ENCODE results near the gene TTC39C.

Gene TTC39C

GRCh38 chr18:23992089-23992940 lies 22.2 kb upstream of the TTC39C start:
- DNase-seq: no peak

GRCh38 chr18:23992941-23993280 lies 21.6 kb upstream of the TTC39C start:
- DNase-seq: no peak

DNA sequence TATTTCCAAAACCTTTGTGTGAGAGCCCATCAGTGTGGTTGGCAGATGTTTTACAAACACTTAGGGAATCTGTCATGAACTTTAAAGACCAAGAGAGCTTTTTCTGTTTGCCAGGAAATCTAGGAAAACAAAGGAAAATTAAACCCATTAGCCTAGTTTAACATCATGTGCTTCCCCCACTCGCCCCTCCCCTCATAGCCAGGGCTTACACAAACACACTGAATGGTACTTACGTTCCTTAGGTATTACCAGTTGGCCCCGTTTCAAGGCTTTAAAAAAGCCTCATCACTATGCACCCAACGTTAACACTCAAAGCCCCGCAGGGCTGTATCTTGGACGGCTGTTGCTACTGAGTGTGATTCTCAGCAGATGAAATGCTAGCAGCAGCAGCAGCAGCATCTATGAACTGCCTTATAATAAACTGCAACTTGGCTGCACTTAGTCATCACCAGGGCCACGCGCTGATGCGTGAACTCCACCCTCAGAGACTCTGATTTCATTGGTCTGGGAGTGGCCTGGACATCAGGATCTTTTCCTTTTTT lies 20.1 kb upstream of the TTC39C start:
- peak; percentile 2 for DNase-seq

- no peak for DNase-seq
These were observed 19.4 kb upstream of the TTC39C start for GRCh38 chr18:23995180-23995579.

- DNase-seq: no peak
These were observed 16.5 kb upstream of the TTC39C start for GRCh38 chr18:23998018-23998417.

- no peak for DNase-seq
These were observed 15.7 kb upstream of the TTC39C start for GRCh38 chr18:23998820-23999219.

DNA sequence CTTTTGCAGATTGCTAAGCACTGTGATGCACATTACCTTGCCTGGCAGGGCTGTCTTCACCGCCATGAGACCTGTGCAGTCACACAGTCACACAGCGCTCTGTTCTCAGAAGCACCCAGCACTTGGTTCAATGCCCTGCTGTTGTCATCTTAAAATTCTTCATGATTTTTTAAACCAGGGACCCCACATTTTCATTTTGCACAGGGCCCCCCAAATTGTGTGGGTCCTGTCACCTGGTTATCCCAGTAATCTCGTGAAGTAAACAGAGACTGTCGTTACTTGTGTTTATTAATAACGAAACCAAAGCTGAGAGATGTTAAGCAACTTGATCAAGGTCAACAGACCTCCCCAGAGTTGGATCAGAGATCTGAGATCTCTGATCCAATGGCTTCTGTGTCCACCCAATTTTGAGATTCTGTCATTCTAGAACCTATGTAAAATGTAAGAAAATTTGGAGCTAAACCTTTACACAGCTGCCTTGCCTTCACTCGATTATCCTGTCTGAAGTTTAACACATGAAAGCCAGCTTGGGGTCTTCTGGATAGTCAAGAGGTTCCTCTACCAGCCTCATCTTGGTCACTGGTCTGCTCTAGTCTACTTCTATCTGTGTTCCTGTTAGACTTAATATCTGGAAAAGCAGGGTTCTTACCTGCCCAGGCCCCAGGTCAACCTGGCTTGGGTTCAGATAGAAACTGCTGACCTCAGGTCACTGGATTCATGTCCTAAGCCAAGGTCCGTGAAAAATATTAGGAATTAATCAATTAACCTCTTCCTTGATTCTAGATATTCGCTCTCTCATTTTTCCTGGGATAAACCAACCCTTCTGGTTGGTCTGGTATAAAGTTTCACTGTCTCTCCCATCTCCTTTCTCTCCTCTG lies 13.7 kb upstream of the TTC39C start:
- DNase-seq: no peak

GRCh38 chr18:24002479-24002878 lies 12.1 kb upstream of the TTC39C start:
- no peak for DNase-seq

DNA sequence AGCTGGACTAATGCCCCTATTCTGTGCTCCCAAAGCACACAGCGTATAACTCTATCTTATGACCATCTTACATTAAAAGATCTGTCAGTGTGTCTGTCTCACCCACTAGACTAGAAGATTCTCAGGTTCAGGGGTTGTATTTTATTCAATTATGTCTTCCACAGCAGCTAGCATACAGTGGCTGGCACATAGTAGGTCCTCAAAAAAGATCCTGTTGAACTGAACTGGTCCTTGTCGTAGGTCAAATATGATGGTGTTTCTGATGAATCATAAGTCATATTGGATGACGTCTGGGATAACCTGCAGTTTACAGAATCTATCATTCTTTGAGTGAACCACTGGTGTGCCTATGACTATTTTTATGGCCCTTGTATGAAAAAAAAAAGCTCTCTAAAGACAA lies 11.3 kb upstream of the TTC39C start:
- DNase-seq: no peak

- no peak for DNase-seq
These were observed 10.5 kb upstream of the TTC39C start for GRCh38 chr18:24003903-24004640.

DNA sequence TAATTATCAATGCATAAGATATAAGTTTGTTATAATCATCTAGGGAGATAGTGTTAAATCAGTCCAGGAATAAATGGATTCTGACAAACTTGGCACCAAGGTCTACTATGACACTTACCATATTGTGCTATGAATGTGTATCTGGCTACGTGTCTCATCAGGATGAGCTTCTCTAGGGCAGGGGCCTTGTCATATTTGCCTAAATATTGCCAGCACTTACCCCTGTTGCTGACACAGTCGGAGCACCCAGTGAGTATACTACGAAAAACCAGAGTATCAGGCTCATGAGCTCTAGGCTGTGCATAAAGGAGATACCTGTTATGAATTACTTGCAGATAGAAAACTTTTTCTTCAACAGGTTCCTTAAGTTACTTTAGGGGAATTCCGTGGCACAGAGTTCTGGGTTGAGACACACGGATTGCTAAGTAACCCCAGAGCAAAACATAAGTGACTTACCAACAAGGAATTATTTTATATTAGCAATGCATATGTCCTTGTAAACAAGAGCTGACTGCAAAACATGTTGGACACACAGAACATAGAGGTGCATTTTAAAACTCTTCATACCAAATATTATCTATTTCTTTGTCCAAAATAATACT lies 7.7 kb upstream of the TTC39C start:
- no peak for DNase-seq

GRCh38 chr18:24009246-24009645 lies 5.3 kb upstream of the TTC39C start:
- DNase-seq: no peak

- DNase-seq: no peak
These were observed 4.8 kb upstream of the TTC39C start for GRCh38 chr18:24009651-24010333.

- no peak for DNase-seq
These were observed 3.9 kb upstream of the TTC39C start for GRCh38 chr18:24010673-24011072.

DNA sequence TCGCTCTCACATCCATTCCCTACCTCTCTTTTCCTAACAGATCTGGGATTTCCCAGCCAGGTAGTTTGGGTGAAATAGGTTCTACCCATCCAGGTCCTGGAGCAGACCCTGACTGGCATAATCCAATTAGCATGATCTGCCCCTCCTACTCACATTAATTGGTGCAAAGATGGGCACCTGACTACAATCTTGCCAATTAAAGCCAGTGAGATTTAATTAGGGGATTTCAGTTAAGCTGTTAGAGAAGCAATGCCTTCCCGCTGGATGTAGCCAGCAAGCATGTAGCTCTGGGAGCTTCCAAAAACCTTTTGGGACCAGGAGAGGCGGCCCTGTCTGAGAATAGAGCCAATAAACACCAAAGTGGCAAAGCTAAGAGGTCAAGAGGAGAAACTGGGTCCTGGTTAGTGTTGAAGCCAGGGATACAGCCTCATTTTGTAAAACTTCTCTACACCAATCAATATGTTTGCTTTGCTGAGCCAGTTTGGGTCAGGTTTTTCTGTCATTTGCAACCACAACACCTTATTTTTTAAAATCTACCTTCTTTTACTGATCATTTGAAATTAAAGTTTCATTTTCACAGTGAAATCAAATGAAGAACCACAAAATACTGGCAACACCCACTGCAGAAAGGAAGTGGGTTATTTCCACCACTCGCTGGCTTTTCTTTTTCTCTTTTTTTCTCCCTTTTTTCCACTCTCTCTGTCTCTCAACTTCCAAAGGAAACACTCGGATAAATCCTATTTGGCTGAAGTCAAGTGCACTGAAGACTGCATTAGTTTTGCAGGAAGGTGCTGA lies 3.2 kb upstream of the TTC39C start:
- no peak for DNase-seq

- DNase-seq: no peak
These were observed 1.5 kb upstream of the TTC39C start for GRCh38 chr18:24013051-24013450.

DNA sequence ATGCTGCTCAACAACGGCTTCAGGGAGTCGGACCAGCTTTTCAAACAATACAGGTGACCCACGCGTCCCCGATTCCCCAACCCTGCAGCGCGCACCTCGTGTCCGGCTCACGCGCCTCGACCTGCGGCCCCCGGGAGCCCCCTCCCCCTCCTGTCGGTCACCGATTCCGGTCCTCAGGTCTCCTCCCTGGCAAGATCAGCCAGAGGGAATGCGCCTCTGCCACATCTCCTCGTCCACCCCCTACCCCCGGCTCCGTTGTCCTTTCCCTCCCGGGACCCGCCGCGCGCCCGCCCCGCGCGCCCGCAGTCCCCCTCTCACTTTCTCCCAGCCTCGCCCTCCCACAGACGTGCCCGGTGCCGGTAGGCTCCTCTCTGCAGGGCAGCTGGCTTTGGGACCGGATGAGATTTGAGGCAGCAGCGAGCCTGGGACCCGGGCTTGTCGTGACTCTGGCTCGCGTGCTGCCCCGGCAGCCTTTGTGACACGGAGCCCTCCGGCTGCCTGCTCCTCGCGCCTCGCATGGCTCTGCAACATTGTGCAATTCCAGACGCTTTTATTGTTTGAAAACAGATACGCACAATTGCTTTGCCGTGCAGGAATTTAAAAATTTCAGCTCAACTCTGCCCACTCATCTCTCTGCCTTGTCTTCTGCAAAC lies 558 bp downstream of the TTC39C start:
- no peak for DNase-seq

DNA sequence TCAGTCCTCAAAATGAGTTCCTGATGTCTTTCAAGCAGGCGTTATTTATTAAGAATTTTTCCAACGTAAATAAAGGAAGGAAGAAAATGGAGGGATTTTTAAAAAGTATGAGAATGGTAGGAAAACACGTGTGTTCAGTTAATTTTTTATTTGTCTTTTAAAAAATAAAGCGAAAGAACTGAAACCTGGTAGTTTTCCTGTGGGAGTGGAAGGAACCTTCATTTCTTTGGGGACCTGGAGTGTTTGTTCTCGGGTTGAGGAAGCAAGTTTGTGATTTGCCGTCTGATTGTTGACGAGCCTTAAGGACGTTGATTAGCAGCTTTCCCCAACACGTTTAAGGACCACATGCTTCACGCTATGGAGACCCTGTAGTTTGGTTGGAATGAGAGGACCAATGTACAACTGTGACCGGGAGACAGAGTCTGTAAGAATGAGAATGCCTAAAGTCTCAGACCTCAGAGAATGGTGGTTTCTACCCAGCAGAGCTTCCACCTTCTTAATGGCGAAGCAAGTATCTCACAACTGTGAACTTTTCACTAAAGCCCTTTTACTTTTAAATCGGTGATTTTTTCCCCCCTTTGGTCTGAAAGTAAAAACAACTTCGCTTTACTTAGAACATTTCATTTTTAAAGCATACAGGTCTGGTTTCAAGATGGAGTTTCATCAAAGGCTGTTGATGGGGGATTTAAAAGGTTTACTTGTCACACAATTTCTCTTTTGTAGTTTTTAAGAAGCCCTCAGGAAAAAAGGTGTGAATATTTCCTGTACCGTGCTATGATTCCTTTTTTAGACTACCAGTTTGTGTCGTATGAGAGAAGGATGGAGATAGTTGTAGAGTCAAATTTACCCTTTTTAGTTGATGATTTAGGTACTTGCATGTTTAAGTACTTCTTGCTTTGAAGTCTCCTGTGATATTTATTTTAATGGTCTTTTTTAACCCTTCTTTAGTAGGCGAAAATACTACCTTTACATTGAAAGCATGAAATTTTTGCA lies 1.4 kb downstream of the TTC39C start:
- no peak for DNase-seq

DNA sequence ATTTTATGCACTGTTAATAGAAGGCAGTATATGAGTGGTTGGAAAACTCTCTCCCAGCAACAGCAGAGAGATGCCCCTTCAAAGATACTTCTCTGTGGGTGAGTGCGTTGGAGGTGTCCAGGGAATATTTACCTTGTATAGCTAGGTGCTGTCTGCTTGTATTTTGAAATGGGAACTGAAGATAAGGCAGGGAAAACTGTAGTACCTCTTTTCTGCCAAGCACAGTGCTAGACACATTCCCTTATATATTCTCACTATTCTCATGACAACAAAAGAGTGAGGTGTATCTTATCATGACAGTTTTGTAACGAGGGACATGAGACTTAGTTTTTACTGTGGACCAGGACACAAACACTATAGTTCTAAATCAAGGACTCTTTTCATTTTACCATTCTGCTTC lies 2.1 kb downstream of the TTC39C start:
- DNase-seq: no peak

Measured in GOT3 (cell line).